ENCODE measurements around the gene MSRB3.

- TF ChIP-seq, protein P1, sequence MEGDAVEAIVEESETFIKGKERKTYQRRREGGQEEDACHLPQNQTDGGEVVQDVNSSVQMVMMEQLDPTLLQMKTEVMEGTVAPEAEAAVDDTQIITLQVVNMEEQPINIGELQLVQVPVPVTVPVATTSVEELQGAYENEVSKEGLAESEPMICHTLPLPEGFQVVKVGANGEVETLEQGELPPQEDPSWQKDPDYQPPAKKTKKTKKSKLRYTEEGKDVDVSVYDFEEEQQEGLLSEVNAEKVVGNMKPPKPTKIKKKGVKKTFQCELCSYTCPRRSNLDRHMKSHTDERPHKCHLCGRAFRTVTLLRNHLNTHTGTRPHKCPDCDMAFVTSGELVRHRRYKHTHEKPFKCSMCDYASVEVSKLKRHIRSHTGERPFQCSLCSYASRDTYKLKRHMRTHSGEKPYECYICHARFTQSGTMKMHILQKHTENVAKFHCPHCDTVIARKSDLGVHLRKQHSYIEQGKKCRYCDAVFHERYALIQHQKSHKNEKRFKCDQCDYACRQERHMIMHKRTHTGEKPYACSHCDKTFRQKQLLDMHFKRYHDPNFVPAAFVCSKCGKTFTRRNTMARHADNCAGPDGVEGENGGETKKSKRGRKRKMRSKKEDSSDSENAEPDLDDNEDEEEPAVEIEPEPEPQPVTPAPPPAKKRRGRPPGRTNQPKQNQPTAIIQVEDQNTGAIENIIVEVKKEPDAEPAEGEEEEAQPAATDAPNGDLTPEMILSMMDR (IDR thresholded peaks at IDR 0.05), result no peak
- TF ChIP-seq POLR2A (IDR thresholded peaks at IDR 0.05) (no peak), POLR2AphosphoS5 (IDR thresholded peaks at IDR 0.05) (no peak), EP300 (IDR thresholded peaks at IDR 0.05; ENCODE audit: low read depth) (no peak)
These were observed 15.3 kb downstream of the MSRB3 start for GRCh38 chr12:65293735-65294134.
